PC-3 (cell line): Measurements from ENCODE around the gene NUAK1.

ENCODE experiments used
- EZH2 ChIP-seq: fragments of 300-600 bp; sonication (generic); IDR thresholded peaks from one replicate; pipeline ENCODE4 v1.6.1; 2017; ENCODE audit warnings: antibody characterized with exemption, mild to moderate bottlenecking, low read length; ENCODE audit not compliant: unreplicated experiment
- EZH2phosphoT487 ChIP-seq: fragments of 300-600 bp; sonication (generic); IDR thresholded peaks from 2 replicates; pipeline ENCODE4 v1.6.1; 2018; ENCODE audit warnings: mild to moderate bottlenecking, antibody characterized with exemption, low read length, borderline replicate concordance
- TF ChIP-seq, protein P1 (sequence below): fragments of 300-600 bp; sonication (generic); conservative IDR thresholded peaks from 2 replicates; pipeline ENCODE4 v1.5.1; 2017; ENCODE audit warnings: antibody characterized with exemption, low read depth, mild to moderate bottlenecking, low read length

GRCh38 chr12:106065506-106065905, 73.2 kb downstream of the NUAK1 start:
- TF ChIP-seq EZH2 (no peak), EZH2phosphoT487 (no peak)
- TF ChIP-seq, protein P1, sequence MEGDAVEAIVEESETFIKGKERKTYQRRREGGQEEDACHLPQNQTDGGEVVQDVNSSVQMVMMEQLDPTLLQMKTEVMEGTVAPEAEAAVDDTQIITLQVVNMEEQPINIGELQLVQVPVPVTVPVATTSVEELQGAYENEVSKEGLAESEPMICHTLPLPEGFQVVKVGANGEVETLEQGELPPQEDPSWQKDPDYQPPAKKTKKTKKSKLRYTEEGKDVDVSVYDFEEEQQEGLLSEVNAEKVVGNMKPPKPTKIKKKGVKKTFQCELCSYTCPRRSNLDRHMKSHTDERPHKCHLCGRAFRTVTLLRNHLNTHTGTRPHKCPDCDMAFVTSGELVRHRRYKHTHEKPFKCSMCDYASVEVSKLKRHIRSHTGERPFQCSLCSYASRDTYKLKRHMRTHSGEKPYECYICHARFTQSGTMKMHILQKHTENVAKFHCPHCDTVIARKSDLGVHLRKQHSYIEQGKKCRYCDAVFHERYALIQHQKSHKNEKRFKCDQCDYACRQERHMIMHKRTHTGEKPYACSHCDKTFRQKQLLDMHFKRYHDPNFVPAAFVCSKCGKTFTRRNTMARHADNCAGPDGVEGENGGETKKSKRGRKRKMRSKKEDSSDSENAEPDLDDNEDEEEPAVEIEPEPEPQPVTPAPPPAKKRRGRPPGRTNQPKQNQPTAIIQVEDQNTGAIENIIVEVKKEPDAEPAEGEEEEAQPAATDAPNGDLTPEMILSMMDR, result no peak
